K562 (cell line): ENCODE results near the gene AAMP. TPM values are rescaled to one million over a fixed set of nuclear protein-coding genes. Genes with fewer than 3 reads are reported as not detected.

Experiments used
- ATAC-seq: fragments of 200-7000 bp; cut with Tn5 transposase; 3 replicates; pipeline ENCODE4 v1.9.1; 2020; ENCODE audit warnings: moderate library complexity
- BruUV-seq: library from RNA; stranded (reverse); fragments of 400-500 nt; replicated peaks from 2 replicates; lab custom pipeline; 2021; lab: Mats Ljungman, UMichigan
- CTCF ChIA-PET: fragments of 300-600 bp; formaldehyde crosslinking; extraction: SDS; loops from one replicate; lab custom pipeline; 2021; ENCODE audit warnings: low intra/inter-chr PET ratio; lab: Yijun Ruan, JAX
- POLR2A ChIA-PET: fragments of 300-600, 350-650 bp; sonication (Branson Sonifier 250); formaldehyde crosslinking; extraction: SDS; loops from one replicate; lab custom pipeline; 2021; ENCODE audit warnings: antibody characterized with exemption, inconsistent platforms; lab: Yijun Ruan, JAX
- DNase-seq, 4 experiments: peaks; one replicate each; pipeline versions ENCODE4 v3.0.0 to v3.0.0-alpha.2; 2011 to 2018; ENCODE audit warnings: low spot score in 3 of 4, mixed read lengths in 3 of 4; ENCODE audit errors: extremely low read depth in 1 of 4
- FAIRE-seq: peaks from 2 replicates; lab custom pipeline; 2011; peaks lifted over from hg19 to GRCh38; lab: Jason Lieb, UNC
- H2AFZ ChIP-seq: 2 replicates; pipeline ENCODE4 v1.6.0; 2011; ENCODE audit warnings: low read depth, low read length, control low read depth, inconsistent platforms
- H3K27ac ChIP-seq: fragments of 200-600 bp; 3 replicates; pipeline ENCODE4 v1.8.0; 2011; ENCODE audit warnings: low read depth, mild to moderate bottlenecking, control low read depth, inconsistent platforms, low read length, moderate library complexity, mixed read lengths; ENCODE audit errors: extremely low read depth
- H3K27me3 ChIP-seq, 2 experiments: fragments of 300-600 bp in 1 of 2; 2 replicates in 1 of 2; 3 replicates in 1 of 2; pipeline versions ENCODE4 v1.6.0 to v1.8.0; 2011; ENCODE audit warnings: inconsistent platforms in 2 of 2, low read length in 2 of 2, mild to moderate bottlenecking in 1 of 2, mixed read lengths in 1 of 2, moderate library complexity in 1 of 2; ENCODE audit not compliant: control insufficient read depth in 2 of 2, insufficient read depth in 2 of 2
- H3K36me3 ChIP-seq: fragments of 300-600 bp; 3 replicates; pipeline ENCODE4 v1.8.0; 2011; ENCODE audit warnings: mild to moderate bottlenecking, low read length, inconsistent platforms; ENCODE audit not compliant: control insufficient read depth, insufficient read depth
- H3K4me1 ChIP-seq, 2 experiments: fragments of 200-600 bp in 1 of 2; replicated peaks in 1 of 2; 2 replicates in 1 of 2; 3 replicates in 1 of 2; pipeline versions ENCODE4 v1.5.1 to v1.8.0; 2011; ENCODE audit warnings: inconsistent platforms in 2 of 2, low read length in 2 of 2, mild to moderate bottlenecking in 1 of 2, mixed read lengths in 1 of 2, moderate library complexity in 1 of 2; ENCODE audit not compliant: control insufficient read depth in 2 of 2, insufficient read depth in 2 of 2
- H3K4me2 ChIP-seq: 2 replicates; pipeline ENCODE4 v1.6.1; 2011; ENCODE audit warnings: low read length, control low read depth, inconsistent platforms, mixed read lengths; ENCODE audit not compliant: insufficient read depth
- H3K4me3 ChIP-seq: fragments of 200-600 bp; sonication (generic), shearing (Covaris generic); 2 replicates; pipeline ENCODE4 v1.5.1; 2016; ENCODE audit warnings: control low read depth, inconsistent platforms
- H3K79me2 ChIP-seq: fragments of 200-600 bp; 3 replicates; pipeline ENCODE4 v1.8.0; 2011; ENCODE audit warnings: low read length, inconsistent platforms; ENCODE audit not compliant: control insufficient read depth, insufficient read depth
- H3K9ac ChIP-seq, 2 experiments: 2 replicates each; pipeline versions ENCODE4 v1.6.0 to v1.6.1; 2011; ENCODE audit warnings: low read depth in 2 of 2, low read length in 2 of 2, control low read depth in 1 of 2, inconsistent platforms in 1 of 2, mild to moderate bottlenecking in 1 of 2, mixed read lengths in 1 of 2; ENCODE audit not compliant: insufficient read depth in 1 of 2
- H3K9me1 ChIP-seq: one replicate; pipeline ENCODE4 v1.6.0; 2011; ENCODE audit warnings: inconsistent platforms, mild to moderate bottlenecking, low read length, moderate library complexity; ENCODE audit not compliant: control insufficient read depth, insufficient read depth
- H3K9me3 ChIP-seq: replicated peaks from 2 replicates; pipeline ENCODE4 v1.5.1; 2011; ENCODE audit warnings: low read depth, low read length, inconsistent platforms; ENCODE audit not compliant: control insufficient read depth, insufficient read depth
- H4K20me1 ChIP-seq: replicated peaks from 2 replicates; pipeline ENCODE4 v1.6.1; 2011; ENCODE audit warnings: low read length, inconsistent platforms, mixed read lengths; ENCODE audit not compliant: control insufficient read depth, insufficient read depth
- BDP1 ChIP-seq: IDR thresholded peaks from 3 replicates; pipeline ENCODE4 v1.6.1; 2011; ENCODE audit not compliant: insufficient read length, insufficient read depth
- CEBPB ChIP-seq: fragments of 450-650 bp; IDR thresholded peaks from 2 replicates; pipeline ENCODE4 v1.6.1; 2016; ENCODE audit warnings: missing genetic modification characterization, missing compliant biosample characterization
- CTBP1 ChIP-seq: fragments of 450-650 bp; IDR thresholded peaks from 2 replicates; pipeline ENCODE4 v1.6.1; 2016; ENCODE audit warnings: borderline replicate concordance
- CTCF ChIP-seq, 3 experiments: IDR thresholded peaks in 2 of 3; conservative IDR thresholded peaks in 1 of 3; 2 replicates each; pipeline ENCODE4 v1.5.1; 2011 to 2012; ENCODE audit warnings: low read length in 3 of 3, mild to moderate bottlenecking in 3 of 3, control low read depth in 2 of 3, improper control_type of control experiment in 1 of 3, inconsistent platforms in 1 of 3, low read depth in 1 of 3, mixed read lengths in 1 of 3, moderate library complexity in 1 of 3; ENCODE audit not compliant: insufficient read depth in 2 of 3
- FOSL1 ChIP-seq: fragments of 200-800 bp; sonication (Bioruptor generic); conservative IDR thresholded peaks from 2 replicates; pipeline ENCODE4 v1.6.1; 2016; ENCODE audit warnings: missing genetic modification characterization, missing compliant biosample characterization
- HOMEZ ChIP-seq: fragments of 250-450 bp; sonication (Bioruptor Pico); IDR thresholded peaks from 2 replicates; pipeline ENCODE4 v1.4.0; 2020; ENCODE audit warnings: mild to moderate bottlenecking, moderate library complexity
- NR3C1 ChIP-seq: sonication (generic); formaldehyde crosslinking; IDR thresholded peaks from 2 replicates; pipeline ENCODE4 v1.8.1; 2022; ENCODE audit warnings: missing genetic modification reagents
- WGBS: fragments of 100-300 bp; shearing (Covaris generic); methylation state at CpG from one replicate; pipeline ENCODE4 v1.1.6; 2016; ENCODE audit warnings: low coverage, mixed read lengths; ENCODE audit not compliant: insufficient coverage; ENCODE audit errors: missing lambda C conversion rate; 5-methylcytosine and 5-hydroxymethylcytosine counted together
- in situ Hi-C: fragments of 300-500 bp; cut with MboI; formaldehyde crosslinking; loops from 4 replicates; pipeline ENCODE4 v1.15.0; 2018; ENCODE audit warnings: inconsistent platforms, mixed read lengths
- intact Hi-C: fragments of 100-400 bp; cut with micrococcal nuclease; formaldehyde crosslinking; loops from 2 replicates; pipeline ENCODE4 v1.14.2; 2022
- polyA plus RNA-seq, 8 experiments: library from polyadenylated mRNA; depleted of rRNA in 4 of 8; stranded (reverse) in 5 of 8; unstranded in 3 of 8; fragments of >200 nt; fragmentation: Nextera tagmentation in 2 of 8; fragmentation: Illumina TruSeq in 1 of 8; extraction: Ambion mirVana in 2 of 8; extraction: Trizol in 1 of 8; gene quantifications; 2 replicates each; pipeline versions ENCODE4 v1.2.1 to v1.2.3, GENCODE V29; 2011 to 2014; ENCODE audit warnings: inconsistent platforms in 1 of 8, missing spikeins in 1 of 8
- total RNA-seq, 7 experiments: library from RNA; depleted of rRNA in 6 of 7; stranded (reverse); fragments of >200 nt in 6 of 7; fragmentation: Illumina TruSeq in 2 of 7; extraction: Trizol in 2 of 7; gene quantifications; 2 replicates each; pipeline versions ENCODE4 v1.2.1 to v1.2.3, GENCODE V29; 2011 to 2021; ENCODE audit warnings: low replicate concordance in 1 of 7

Gene AAMP
- total and polyA plus RNA-seq, 9 of the 15 experiments (the other 6 are each of a cell fraction or from before 2014, with no cell fraction given), result 5.7 to 197 (median 94.1) TPM

- H3K27me3 ChIP-seq, result no peaks in the 10 kb centered on the region
- intact Hi-C loops, result loop anchor here (1.0 to 10.0 kb wide), 4 partner anchors 14 to 372 kb away; partner anchors contain the start of gene CATIP
- no peaks in the 10 kb centered on the region for H3K9me1 ChIP-seq
- H4K20me1 ChIP-seq, result 0 out of 2 replicates have a peak, but pooled peaks cover 8% of the 10 kb centered on the region
- ATAC-seq, result peak; percentile 67
- no peaks in the 10 kb centered on the region for H3K9me3 ChIP-seq
- peak overlapping the region in 1 of 2 experiments; percentile 75; a peak in 1 of 4 replicates for H3K9ac ChIP-seq
- H3K4me1 ChIP-seq, result peaks cover 4 to 25% of the 10 kb centered on the region in 2 experiments; a peak in 3 of 5 replicates
- WGBS, result 34% methylated on average over 16 of the region's 18 CpGs
- no peak overlapping the region for H3K4me3 ChIP-seq
- in situ Hi-C loops, result no loop called here
- peak; percentile 57 to 84 (median 63) for DNase-seq
- FAIRE-seq, result peak; percentile 96
- H3K36me3 ChIP-seq, result peaks cover 53% of the 10 kb centered on the region
- 0 out of 2 replicates have a peak overlapping the region, but pooled peaks have one; percentile 89 for H3K4me2 ChIP-seq
- peaks cover 25% of the 10 kb centered on the region for H3K79me2 ChIP-seq
- no peak overlapping the region for H2AFZ ChIP-seq
- no TSS peak for BruUV-seq
- ChIA-PET POLR2A (interaction anchor here (0.5 to 1.0 kb wide), 3 partner anchors 12 to 174 kb away, joined by 3 to 5 read pairs (median 3); partner anchors contain the start of gene GPBAR1), CTCF (interaction anchor here (0.7 to 2.0 kb wide), 3 partner anchors 84 to 376 kb away, joined by 3 to 8 read pairs (median 5); partner anchors contain the start of gene CATIP)
- no peak overlapping the region for H3K27ac ChIP-seq
- TF ChIP-seq FOSL1 (0 out of 2 replicates have a peak, but pooled peaks have one; percentile 14), CTBP1 (peak; percentile 39; the same call in 1 of the 2 replicates), HOMEZ (CRISPR knock-in tag) (no peak), BDP1 (no peak), CTCF (IDR thresholded peaks at IDR 0.05 in 2 of 3, conservative IDR thresholded peaks at IDR 0.05 in 1 of 3; ENCODE audit: insufficient read depth in 2 of 3, low read depth in 1 of 3, low read length in 3 of 3) (peak; percentile 81 to 85 (median 82)), NR3C1 (CRISPR knock-in tag) (no peak), CEBPB (tag) (peak; percentile 41; the same call in 1 of the 2 replicates)
Observed at GRCh38 chr2:218272531-218273212, 2.7 kb upstream of the AAMP start.
